Stimulated activated CD4-positive, alpha-beta T cell treated with anti-CD3 and anti-CD28 coated beads, Interleukin-15, amount 100 ng/mL, for 24 hours (primary cell): ENCODE measurements around the gene LSM8.
"Not testable (repeated sequence)": the region's sequence is repeated elsewhere in the genome, so short reads cannot be mapped to it uniquely, and the experiment has no call there.

Experiments
- DNase-seq: peaks from one replicate; pipeline ENCODE4 v3.0.0-alpha.2; 2020

LSM8 gene

DNA sequence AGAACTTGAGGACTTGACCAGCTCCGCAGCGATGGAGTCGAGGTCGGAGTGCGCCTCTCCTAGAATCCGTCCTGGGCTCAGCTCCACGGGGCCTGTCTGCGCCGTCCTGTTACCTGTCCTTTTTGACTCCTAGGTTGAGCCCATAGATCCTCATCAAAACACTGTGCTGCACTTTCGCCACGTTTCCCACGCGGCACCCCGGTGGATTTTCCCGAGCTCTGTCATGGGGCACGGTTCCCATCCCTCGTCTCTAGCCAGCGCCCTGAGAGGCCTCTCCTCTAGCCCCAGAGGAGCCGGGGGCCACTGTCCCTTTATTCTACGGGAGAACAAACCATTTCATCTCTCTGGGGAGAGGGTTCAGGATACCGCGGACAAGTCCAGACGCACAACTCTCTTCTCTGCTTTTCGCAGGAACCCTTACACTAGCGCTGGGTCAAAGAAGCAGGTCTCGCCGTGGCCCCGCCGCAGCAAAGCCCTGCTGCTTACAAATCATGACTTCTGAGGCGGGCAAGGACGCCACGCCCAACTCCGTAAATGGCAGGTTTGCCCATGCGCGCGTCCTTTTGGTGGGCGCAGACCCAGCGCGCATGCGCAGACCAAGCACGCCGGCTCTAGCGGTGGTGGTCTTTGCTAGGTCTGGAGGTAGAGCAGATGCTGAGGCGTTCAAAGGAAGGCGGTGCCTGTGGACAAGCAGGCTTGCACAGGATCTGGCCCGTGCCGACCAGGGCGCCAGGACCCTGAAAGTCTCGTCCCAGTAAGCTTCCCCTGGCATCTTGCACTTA lies 30.3 kb downstream of the LSM8 start:
- peak; percentile 80 for DNase-seq

DNA sequence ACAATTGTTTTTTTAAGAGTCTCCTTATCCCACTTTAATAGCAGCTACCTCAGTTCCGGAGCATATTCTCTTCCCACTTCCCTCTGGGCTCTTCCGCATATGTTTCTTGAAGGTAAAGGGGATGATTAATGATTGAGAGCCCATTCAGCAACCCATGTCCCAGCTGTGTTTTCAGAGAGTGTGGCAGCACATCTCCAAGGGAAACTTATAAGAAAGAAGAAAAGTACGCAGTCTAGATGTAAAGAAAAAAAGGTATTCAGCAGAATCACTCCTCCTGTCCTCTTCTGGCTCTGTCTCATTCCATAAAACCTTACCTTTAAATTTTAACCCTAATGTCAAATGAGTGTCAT lies 30.8 kb downstream of the LSM8 start:
- DNase-seq, result no peak

DNA sequence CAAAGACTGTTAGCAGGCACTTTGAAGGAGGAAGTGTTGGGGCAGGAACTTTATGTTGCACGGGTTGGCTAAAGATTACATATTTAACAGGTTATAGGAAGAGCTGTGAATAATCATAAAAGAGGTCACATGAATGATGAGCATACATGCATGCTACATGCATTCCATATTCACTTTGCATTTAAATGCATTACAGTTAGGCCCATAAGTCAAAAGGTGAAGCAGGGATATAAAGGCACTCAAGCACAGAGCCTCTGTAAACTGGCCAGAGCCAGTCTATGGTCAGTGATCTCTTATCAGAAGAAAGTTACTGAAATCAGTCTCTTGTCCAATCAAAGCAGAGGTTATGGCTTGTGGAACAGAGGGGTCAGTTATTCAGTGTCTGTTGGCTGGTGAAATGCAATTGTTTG lies 33.3 kb downstream of the LSM8 start:
- no peak for DNase-seq

DNA sequence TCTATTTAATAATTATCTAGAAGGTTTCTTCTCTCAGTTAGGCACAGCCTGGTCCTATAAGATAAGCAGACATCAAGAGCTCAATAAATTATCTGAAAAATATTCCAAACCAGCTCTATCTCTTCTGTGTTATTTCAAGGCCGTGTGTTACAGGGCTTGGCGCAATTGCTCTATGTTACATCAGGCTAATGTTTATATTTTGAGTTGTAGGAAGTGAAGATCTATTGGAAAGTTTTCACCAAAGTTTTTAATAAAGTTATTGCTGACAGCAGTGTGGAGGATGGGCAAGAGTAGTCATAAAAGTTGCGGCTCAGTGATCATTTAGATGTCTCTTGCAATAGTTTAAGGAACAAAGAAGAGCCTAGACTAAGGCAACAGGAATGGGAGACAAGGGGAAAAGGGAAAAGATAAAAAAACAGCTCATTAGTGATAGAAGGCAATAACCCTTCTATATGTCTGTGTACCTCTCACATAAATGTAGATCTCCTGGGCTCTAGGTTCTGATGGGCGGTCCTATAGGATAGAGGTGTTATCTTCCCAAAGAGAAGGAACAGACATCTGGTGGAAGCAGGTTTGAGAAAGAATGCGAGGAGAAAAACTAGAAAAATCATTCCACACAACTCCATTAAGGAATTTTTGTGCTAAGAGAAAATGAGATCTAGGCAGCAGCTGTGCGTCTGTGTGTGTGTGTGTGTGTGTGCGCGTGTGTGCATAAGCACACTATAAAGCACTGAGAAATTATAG lies 34.6 kb downstream of the LSM8 start:
- no peak for DNase-seq

DNA sequence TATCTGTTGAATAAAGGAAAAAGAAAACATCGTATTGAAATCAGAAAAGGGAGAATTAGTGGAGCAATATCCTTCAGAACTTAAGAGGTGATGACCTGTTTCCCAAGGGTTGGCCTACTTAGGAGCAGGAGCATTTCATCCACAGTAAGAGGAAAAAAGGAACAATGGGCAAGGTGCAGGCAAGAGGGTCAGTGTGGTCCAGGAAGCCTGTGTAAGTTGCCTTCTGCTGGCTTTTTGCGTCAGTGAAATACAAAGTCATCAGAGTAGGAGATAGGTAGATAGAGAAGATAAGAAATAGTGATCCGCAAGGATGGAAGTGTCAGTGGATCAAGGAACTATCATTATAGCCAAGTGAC lies 35.2 kb downstream of the LSM8 start:
- no peak for DNase-seq

DNA sequence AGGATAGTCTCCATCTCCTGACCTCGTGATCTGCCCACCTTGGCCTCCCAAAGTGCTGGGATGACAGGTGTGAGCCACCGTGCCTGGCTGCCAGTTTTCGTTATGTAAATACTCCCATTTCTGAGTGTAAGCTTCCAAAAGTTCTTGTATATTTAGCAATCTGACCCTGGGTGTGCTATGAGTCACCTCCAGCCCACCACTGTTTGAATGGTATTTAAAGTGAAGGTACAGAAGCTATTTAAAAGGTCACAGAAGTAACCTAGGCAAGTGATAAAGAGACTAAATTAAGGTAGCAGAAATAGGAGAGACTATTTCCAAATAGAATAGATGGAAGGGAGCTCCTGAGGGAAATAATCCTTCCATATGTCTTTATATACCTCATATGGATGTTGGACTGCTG lies 36.6 kb downstream of the LSM8 start:
- DNase-seq, result no peak

DNA sequence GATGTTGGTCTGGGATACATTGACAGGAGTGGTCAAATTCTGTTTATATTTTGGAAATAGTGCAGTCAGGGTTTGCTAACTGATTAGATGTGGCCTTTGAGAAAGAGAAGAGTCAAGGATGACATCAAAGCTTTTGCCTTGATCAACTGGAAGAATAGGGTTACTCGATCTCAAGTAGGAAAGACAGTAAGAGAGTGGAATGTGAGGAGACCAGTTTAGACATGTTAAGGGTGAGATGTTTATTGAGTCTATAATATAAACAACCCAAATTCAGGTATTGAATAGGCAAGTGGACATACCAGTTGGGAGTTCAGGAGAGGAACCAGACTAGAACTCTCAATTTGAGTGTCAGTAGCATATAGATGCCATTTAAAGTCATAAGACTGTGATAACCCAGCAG lies 38.6 kb downstream of the LSM8 start:
- DNase-seq, result no peak

DNA sequence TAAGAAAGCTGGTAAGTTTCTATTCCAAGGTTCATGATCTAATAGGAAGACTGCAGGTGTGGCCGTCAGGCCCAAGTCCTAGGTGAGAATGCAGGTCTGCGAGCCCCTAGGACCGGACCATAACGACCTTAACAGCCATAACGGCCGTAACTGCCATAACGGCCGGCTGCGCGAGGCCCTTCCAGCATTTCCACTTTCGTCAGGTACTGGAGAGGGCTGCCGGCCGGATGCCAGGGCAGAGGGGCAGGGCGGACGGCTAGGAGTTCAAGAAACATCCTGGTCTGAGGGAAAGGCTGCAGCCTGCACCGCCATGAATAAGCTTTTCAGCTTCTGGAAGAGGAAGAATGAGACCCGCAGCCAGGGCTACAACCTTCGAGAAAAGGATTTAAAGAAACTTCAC lies 40.6 kb downstream of the LSM8 start, which contains the start of gene ANKRD7:
TSS of gene ANKRD7 (plus strand) at position 184 of the 400 bp plus-strand sequence. CDS start at position 311, 127 bp downstream.
- DNase-seq, result no peak

DNA sequence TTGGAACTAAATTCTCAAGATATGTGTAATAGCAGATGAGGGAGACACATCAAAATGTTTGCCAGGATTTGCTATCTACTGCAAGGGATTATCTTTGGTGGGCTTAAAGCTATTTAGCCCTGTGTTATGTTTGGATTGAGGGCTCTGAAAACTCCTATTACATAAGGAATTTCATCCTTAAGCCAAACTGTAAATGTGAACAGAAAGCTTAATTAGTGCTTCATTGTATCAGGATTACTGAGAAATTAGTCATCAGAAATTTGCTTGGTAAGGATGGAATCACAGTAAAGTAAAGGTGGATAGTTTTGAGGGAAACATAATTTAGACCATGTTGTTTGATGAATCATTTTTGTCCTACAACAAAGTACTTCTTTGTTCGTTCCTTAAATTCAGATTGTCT lies 48.9 kb downstream of the LSM8 start:
- no peak for DNase-seq

DNA sequence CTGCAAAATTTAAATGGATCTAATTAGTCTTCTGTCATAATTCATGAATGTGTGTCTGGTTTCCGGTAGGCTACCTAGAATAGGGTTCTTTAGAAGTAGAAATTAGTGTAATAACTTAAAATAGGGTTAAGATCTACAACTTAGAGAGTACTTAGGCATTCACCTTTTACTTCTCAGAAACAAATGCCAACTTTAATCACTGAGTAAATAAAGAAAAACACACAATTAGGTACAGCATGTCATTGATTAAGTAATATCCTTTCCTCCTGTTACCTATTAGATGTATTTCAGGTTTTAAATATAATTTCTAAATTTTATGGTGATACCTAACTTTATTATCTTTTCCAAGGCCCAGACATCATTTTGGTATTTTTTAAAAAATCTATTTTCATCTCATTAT lies 49.8 kb downstream of the LSM8 start:
- no peak for DNase-seq

DNA sequence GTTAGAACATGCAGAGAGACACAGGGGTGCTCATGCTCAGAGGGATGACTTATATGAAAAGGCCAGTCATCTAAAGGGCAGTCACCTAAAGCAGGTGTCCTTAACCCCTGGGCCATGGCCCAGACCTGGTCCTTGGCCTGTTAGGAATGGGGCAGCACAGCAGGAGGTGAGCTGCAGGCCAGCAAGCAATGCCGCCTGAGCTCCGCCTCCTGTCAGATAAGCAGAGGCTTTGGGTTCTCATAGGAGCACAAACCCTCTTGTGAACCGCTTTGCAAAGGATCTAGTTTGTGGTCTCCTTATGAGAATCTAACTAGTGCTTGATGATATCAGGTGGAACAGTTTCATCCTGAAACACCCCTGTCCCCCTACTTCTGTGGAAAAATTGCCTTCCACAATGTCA lies 55.0 kb downstream of the LSM8 start:
- no peak for DNase-seq

DNA sequence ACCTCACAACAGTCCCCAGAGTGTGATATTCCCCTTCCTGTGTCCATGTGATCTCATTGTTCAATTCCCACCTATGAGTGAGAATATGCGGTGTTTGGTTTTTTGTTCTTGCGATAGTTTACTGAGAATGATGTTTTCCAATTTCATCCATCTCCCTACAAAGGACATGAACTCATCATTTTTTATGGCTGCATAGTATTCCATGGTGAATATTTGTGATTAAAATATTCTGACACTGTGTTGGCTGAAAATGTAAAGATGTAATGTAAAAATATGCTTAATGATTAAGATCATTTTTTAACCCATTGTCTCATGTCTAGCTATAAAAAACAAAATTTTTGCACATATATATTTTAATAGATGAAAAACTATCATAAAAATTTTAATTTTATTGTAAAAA lies 56.4 kb downstream of the LSM8 start:
- not testable (repeated sequence) for DNase-seq
